Measurements from ENCODE around the gene GCN1.

Gene GCN1

DNA sequence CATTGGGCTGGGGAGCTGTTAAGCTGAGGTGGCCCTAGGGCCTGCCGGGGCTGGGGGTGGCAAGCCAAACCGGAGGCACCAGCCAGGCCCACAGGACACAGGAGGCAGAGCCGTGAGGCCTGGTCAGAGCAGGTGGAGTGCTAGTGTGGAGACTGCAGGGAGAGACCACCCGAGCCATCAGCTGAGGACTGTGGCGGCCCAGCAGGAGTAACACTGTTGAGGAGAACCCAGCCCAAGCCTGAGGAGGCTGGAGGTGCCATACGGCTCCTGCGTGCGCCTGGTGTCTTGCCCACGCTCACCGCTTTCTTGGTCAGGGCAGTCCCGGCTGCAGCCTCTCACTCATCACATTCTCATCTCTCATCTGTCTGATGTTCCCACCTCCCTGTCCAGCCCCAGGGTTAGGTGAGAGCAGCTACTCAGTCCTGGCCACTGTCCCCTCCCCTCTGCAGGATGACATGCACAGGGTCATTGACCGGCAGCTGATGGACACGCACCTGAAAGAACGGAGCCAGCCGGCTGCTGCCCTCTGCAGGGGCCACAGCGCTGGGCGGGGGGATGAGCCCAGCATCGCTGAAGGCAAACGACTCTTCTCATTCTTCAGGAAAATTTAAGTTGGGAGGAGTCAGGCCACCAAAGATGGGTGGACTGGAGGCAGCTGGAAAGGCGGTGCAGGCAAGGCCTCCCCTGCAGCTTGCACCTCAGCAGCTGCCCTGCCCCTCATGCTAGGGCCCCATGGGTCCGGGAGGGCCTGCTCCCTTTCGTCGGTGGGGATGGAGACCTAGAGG lies 101.8 kb downstream of the GCN1 start:
- DNase-seq = no peak

GRCh38 chr12:120091371-120092090 lies 103.0 kb downstream of the GCN1 start:
- DNase-seq = no peak

- DNase-seq = no peak
Observed at GRCh38 chr12:120090626-120091295, 103.8 kb downstream of the GCN1 start.

DNA sequence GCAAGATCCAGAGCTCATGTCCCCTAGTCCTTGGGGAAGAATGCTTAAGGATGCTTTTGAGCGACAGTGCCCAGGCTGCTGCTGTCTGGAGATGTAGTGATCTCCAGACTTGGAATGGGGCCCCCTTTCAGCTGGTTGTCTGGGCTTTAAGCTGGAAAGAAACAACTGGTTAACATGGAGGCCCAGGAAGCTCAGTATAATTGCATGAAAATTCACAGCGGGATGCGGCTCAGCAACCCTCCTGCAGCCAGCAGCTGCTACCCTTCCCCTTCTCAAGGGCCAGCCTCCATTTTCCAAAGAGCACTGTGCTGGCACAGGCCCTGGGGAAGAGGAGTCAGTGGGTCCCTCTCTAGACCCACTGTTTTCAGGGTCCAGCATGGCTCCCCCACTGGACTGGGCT lies 104.3 kb downstream of the GCN1 start:
- no peak for DNase-seq

- DNase-seq = no peak
Observed at GRCh38 chr12:120089796-120090195, 104.7 kb downstream of the GCN1 start.

GRCh38 chr12:120089105-120089504 lies 105.4 kb downstream of the GCN1 start:
- DNase-seq = no peak

DNA sequence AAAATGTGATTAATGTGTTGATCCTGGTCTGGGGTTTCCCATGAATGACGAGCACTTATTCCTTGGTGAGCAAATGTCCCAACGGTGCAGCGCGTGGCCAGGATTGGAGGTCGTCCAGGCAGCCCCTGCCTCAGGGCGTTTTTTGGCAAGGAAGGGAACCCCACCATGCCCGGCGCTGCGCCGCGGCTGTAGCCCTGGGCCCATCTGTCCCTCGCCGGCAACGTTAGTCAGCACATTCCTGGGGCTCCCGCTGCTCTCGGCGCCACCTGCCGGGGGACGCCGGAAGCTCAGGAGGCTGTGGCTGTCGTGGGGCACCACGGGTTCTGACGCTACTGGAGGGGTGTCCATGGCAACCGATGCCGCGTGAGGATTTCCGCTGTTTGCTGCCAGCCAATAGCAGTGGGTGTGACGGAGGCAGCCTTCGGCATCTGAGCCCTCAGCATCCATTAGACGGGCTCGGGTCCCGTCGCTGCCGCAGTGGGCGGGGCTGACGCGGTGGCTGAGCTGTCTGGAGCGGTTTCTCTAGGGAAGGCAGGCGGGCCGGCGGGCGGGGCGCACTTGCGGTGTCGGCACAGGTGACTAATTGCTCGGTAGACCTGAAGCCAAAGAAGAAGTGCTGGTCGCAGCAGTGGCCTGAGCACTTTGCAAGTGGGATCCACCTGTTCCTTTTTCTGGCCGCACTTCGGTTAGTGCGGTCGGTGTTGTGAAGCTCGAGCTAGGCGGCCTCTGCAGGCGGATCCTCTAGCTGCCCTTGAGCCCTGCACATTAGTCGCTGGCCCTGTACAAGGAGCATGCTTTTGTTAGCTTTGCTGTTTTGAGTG lies 107.5 kb downstream of the GCN1 start:
- DNase-seq = peak; percentile 98 to 99

DNA sequence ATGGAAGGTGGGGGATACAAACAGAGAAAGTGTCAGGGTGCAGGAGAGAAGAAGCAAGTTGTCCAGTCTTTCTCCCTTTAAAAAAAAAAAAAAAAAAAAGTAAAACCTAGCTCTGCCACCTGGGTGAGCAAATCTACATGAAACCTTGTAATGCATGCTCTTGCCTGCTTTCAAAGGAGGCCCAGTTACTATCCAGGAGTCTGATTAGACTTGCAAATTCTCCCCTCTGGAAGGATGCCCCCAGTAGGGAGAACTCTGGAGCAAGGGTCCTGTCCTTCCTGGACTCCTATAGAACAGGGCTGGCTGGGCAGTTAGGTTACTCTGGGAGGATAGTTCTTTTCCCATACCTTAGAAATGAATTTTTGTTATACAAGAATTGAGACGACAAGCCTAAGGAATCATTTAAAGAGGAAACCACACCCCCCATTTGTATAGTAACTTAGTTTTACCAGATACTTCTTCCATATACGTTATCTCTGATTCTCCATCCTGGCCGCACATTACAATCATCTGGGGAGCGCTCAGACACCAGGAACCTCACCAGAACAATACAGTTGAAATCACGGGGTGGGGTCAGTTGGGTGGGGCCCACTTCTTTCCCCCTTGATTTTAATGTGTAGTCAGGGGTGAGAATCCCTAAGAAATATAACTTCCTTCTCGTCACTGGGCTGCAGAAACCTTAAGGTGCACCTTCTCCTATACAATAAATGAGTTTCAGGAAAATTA lies 108.4 kb downstream of the GCN1 start:
- no peak for DNase-seq

DNA sequence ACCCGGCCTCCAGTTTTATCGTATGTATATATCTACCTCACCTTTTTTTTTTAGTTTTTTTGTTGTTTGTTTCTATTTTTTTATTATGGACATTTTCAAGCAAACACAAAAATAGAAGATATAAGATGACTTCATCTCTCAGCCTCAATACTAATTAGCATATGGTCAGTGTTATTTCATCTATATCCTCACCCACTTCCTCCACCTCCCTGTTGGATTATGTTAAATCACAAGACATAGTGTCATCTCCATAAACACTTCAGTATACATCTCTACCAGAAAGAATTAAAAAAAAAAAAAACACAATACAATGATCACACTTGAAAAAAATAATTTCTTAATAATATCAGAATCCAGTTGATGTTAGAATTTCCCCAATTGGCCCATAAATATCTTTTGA lies 112.9 kb downstream of the GCN1 start:
- no peak for DNase-seq

- DNase-seq = no peak
Observed at GRCh38 chr12:120079411-120080400, 114.8 kb downstream of the GCN1 start.

DNA sequence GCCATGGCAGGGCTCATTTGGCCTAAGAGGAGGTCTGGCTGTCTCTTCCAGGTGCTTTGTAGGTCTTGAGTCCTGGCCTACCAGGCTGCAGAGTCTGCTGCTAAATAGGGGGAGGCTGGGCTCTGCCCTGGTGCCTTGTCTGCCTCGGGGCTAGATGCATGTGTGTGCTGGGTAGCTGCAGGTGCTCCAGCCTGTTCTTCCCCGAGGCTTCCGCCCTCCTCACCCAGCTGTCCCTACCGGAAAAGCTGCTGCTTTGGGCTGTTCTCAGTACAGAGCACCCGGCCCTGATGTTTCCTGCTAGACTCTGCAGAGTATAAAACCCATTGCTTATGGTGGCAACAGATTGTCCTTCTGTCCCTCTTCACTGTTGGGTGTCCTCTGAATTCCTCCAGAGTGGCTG lies 115.6 kb downstream of the GCN1 start:
- DNase-seq = no peak

- DNase-seq = no peak
Observed at GRCh38 chr12:120077260-120077659, 117.3 kb downstream of the GCN1 start.

All from stimulated activated CD4-positive, alpha-beta T cell treated with anti-CD3 and anti-CD28 coated beads, Interleukin-2, amount 100 ng/mL, for 48 hours (primary cell).